ENCODE measurements around the gene MACROD1.

Gene MACROD1

GRCh38 chr11:64071849-64072248 is 94.1 kb downstream of the MACROD1 start:
- no peak for DNase-seq

GRCh38 chr11:64070314-64070681 is 95.6 kb downstream of the MACROD1 start:
- DNase-seq = no peak

GRCh38 chr11:64069401-64070313 is 96.3 kb downstream of the MACROD1 start:
- DNase-seq = no peak

- DNase-seq = no peak
Observed at GRCh38 chr11:64068705-64069400, 97.1 kb downstream of the MACROD1 start.

GRCh38 chr11:64067230-64067993 is 98.5 kb downstream of the MACROD1 start:
- DNase-seq = no peak

- DNase-seq = no peak
Observed at GRCh38 chr11:64065712-64066111, 100.2 kb downstream of the MACROD1 start.

- no peak for DNase-seq
Observed at GRCh38 chr11:64065141-64065465, 100.8 kb downstream of the MACROD1 start.

GRCh38 chr11:64064374-64065140 is 101.4 kb downstream of the MACROD1 start:
- no peak for DNase-seq

- DNase-seq = no peak
Observed at GRCh38 chr11:64063777-64064176, 102.1 kb downstream of the MACROD1 start.

- no peak for DNase-seq
Observed at GRCh38 chr11:64062185-64063039, 103.5 kb downstream of the MACROD1 start.

GRCh38 chr11:64060861-64061444 is 105.0 kb downstream of the MACROD1 start:
- DNase-seq = no peak

- no peak for DNase-seq
Observed at GRCh38 chr11:64060263-64060860, 105.6 kb downstream of the MACROD1 start.

GRCh38 chr11:64059339-64060140 is 106.4 kb downstream of the MACROD1 start:
- DNase-seq = no peak

- DNase-seq = no peak
Observed at GRCh38 chr11:64058494-64058893, 107.4 kb downstream of the MACROD1 start.

GRCh38 chr11:64057890-64058289 is 108.0 kb downstream of the MACROD1 start:
- no peak for DNase-seq

GRCh38 chr11:64056861-64057260 is 109.1 kb downstream of the MACROD1 start:
- DNase-seq = no peak

GRCh38 chr11:64056213-64056785 is 109.6 kb downstream of the MACROD1 start:
- no peak for DNase-seq

GRCh38 chr11:64055077-64055476 is 110.8 kb downstream of the MACROD1 start:
- DNase-seq = no peak

GRCh38 chr11:64053699-64054098 is 112.2 kb downstream of the MACROD1 start:
- DNase-seq = no peak

Data from NCI-H1048 (cell line).